Measurements from ENCODE around the gene ZBED4. TPM values are rescaled to one million over a fixed set of nuclear protein-coding genes. Genes with fewer than 3 reads are reported as not detected.

The ZBED4 gene
- total RNA-seq, 1 experiment from 2014 or later: 5.8 TPM

DNA sequence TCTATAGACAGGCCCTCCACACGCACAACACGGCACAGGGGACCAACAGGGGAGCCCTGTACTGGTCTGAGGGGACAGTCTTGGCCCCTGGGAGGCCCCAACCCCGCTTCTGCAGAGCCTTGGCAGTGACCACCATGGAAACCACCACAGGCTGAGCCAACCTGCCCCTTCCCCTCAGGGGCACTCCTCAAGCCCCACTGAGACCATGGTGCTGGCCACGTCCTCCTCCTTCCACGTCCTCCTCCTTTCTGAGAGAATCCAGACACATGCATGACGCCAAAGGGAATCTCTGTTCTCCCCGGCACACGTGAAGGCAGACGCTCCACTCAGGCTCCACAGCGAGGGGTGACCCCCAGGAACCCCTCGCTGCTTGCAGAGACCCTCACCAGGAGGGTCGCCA is 28.7 kb upstream of the ZBED4 start:
- Histone ChIP-seq H3K36me3 (peaks cover 61% of the 10 kb centered on the region), H3K4me3 (peak overlapping the region; percentile 84; the same call in 1 of the 2 replicates), H3K9me3 (no peaks in the 10 kb centered on the region), H3K27me3 (no peaks in the 10 kb centered on the region)
- DNase-seq: no peak

DNA sequence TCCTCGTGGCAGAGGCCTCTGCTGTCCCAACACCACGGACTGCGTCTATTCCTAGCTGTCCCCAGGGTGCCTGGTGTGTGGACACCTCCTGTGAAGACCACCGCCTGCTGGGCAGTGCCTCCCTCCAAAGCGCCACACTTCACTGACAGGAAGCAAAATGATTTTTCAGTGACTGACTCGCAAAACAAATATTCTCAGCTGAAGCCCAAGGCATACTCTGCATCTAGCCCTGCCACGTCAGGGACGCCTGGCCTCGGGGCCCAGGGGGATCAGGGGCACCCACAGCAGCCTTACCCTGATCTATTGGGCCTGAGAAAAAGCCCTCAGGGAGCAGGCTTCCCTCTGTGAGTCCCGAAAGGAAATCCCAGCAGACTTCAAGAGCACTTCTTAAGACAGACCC is 28.2 kb upstream of the ZBED4 start:
- Histone ChIP-seq H3K36me3 (peaks cover 57% of the 10 kb centered on the region), H3K4me3 (peak overlapping the region; percentile 84), H3K27me3 (no peaks in the 10 kb centered on the region), H3K9me3 (no peaks in the 10 kb centered on the region)
- no peak for DNase-seq

GRCh38 chr22:49825944-49826602 is 27.6 kb upstream of the ZBED4 start:
- peak; percentile 27 for DNase-seq
- Histone ChIP-seq H3K27me3 (no peaks in the 10 kb centered on the region), H3K9me3 (0 out of 2 replicates have a peak, but pooled peaks cover 2% of the 10 kb centered on the region), H3K36me3 (peaks cover 51% of the 10 kb centered on the region), H3K4me3 (peak overlapping the region; percentile 84)

- peak; percentile 28 for DNase-seq
- Histone ChIP-seq H3K4me3 (peak overlapping the region; percentile 84), H3K36me3 (peaks cover 45% of the 10 kb centered on the region), H3K27me3 (no peaks in the 10 kb centered on the region), H3K9me3 (peaks cover 2% of the 10 kb centered on the region; the same call in 1 of the 2 replicates)
These were observed 26.9 kb upstream of the ZBED4 start for GRCh38 chr22:49826603-49827270.

GRCh38 chr22:49827271-49827852 is 26.3 kb upstream of the ZBED4 start:
- peaks cover 38% of the 10 kb centered on the region for H3K36me3 ChIP-seq
- no peak for DNase-seq

DNA sequence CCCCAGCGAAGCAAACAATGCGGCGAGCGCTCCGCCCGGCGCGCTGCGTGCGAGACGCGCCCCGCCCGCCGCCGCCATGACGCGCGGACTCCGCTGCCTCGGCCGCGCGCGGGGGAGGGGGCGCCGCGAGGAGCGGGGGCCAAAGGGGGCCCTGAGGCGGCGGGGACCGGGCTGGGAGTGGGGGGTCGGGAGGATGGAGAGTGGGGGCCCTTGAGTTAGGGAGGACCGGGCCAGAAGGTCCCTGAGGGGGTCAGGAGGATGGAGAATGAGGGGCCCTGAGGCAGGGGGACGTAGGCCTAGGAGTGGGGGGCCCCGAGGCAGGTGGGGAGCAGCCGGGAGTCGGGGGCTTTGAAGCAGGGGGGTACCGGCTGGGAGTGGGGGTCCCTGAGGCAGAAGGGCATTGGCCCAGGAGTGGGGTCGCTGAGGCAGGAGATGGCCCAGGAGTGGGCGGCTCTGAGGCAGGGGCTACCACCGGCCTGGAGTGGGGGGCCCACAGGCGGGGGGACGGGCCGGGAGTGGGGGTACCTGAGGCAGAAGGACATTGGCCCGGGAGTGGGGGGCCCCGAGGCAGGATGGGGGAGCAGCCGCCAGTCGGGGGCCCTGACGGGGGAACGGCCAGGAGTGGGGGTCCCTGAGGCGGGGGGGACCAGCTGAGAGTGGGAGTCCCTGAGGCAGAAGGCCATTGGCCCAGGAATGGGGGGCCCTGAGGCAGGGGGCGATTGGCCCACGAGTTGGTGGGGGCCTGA is 25.6 kb upstream of the ZBED4 start, which contains the start of gene BRD1:
BRD1 (minus strand) TSS at position 21 of the 746 bp plus-strand sequence. CDS start 3,556 bp downstream, outside the sequence.
- H3K27me3 ChIP-seq: 0 out of 2 replicates have a peak, but pooled peaks cover 2% of the 10 kb centered on the region
- peaks cover 2% of the 10 kb centered on the region; the same call in 1 of the 2 replicates for H3K9me3 ChIP-seq
- peaks cover 32% of the 10 kb centered on the region for H3K36me3 ChIP-seq
- H3K4me3 ChIP-seq: peak within 1 kb of the TSS; percentile 84
- peak; percentile 64 for DNase-seq

More at GRCh38 chr22:49827271-49827852, 26.3 kb upstream of the ZBED4 start:
- Histone ChIP-seq H3K4me3 (peak overlapping the region; percentile 84), H3K9me3 (peaks cover 2% of the 10 kb centered on the region; the same call in 1 of the 2 replicates), H3K27me3 (no peaks in the 10 kb centered on the region)

DNA sequence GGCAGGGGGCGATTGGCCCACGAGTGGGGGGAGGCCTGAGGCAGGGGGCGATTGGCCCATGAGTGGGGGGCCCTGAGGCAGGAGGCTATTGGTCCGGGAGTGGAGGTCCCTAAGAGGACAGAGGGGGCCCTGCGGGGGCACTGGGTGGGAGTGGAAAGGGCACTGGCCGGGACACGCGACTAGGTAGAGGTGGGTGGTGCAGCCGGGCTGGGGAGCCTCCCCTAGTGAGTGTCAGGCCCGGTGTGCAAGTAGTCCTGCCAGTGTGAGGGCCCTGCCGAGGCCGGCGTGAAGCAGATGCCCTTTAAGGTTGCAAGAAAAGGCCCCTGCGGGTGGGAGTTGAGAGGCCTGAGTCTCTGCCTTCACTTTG is 25.1 kb upstream of the ZBED4 start:
- Histone ChIP-seq H3K4me3 (no peak overlapping the region), H3K9me3 (peaks cover 2% of the 10 kb centered on the region; the same call in 1 of the 2 replicates), H3K27me3 (0 out of 2 replicates have a peak, but pooled peaks cover 2% of the 10 kb centered on the region), H3K36me3 (peaks cover 26% of the 10 kb centered on the region)
- DNase-seq: no peak

DNA sequence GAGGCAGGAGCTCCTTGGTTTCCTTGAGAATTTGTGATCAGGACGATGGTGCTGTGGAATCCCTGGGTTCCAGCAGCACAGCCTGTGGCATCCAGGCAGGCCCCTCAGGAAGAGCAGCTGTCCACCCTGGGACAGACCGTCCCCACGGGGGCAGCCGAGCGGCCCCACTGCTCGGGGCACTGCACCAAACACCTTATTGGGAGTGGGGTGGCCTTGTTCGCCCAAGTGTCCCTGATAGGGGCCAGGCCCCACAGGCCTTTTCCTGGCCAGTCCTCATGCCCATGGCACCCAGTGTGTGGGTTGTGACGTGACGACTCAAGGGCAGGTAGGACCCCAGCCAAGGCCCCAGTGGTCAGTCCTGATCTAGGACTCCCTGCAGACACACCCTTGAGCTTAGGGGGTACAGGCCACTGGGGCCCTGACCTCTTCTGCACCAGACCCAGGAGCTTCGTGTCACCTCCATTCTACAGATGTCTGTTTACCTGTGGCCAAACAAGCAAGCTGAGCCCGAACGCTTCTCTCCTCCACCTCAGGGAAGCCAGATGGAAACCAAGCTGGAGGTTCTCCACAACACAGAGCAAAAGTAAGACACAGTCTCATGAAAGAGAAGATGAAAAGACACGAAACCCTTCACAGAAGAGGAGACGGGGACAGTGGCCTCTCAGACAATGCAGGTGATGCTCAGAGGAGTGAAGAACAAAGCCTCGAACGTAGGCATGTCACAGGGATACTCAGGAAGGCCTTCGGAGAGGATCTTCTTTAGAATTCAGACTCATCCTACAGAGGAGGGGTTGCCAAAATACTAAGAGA is 24.4 kb upstream of the ZBED4 start:
- no peak overlapping the region for H3K4me3 ChIP-seq
- peaks cover 20% of the 10 kb centered on the region for H3K36me3 ChIP-seq
- H3K9me3 ChIP-seq: peaks cover 2% of the 10 kb centered on the region; the same call in 1 of the 2 replicates
- no peak for DNase-seq
- H3K27me3 ChIP-seq: 0 out of 2 replicates have a peak, but pooled peaks cover 2% of the 10 kb centered on the region

- peaks cover 2% of the 10 kb centered on the region for H3K27me3 ChIP-seq
- DNase-seq: no peak
- no peak overlapping the region for H3K4me3 ChIP-seq
- no peaks in the 10 kb centered on the region for H3K36me3 ChIP-seq
- H3K9me3 ChIP-seq: peaks cover 2% of the 10 kb centered on the region; the same call in 1 of the 2 replicates
These were observed 20.2 kb upstream of the ZBED4 start for GRCh38 chr22:49833340-49834007.

- DNase-seq: no peak
- Histone ChIP-seq H3K36me3 (no peaks in the 10 kb centered on the region), H3K4me3 (no peak overlapping the region), H3K27me3 (no peaks in the 10 kb centered on the region; the same call in none of the 2 replicates), H3K9me3 (no peaks in the 10 kb centered on the region)
These were observed 14.6 kb upstream of the ZBED4 start for GRCh38 chr22:49838771-49839717.

GRCh38 chr22:49845241-49845640 is 8.4 kb upstream of the ZBED4 start:
- no peak overlapping the region for H3K4me3 ChIP-seq
- no peaks in the 10 kb centered on the region for H3K9me3 ChIP-seq
- no peaks in the 10 kb centered on the region for H3K36me3 ChIP-seq
- peaks cover 46% of the 10 kb centered on the region for H3K27me3 ChIP-seq
- no peak for DNase-seq

GRCh38 chr22:49845666-49846459 is 7.8 kb upstream of the ZBED4 start:
- DNase-seq: no peak
- Histone ChIP-seq H3K4me3 (no peak overlapping the region), H3K36me3 (no peaks in the 10 kb centered on the region), H3K27me3 (peaks cover 46% of the 10 kb centered on the region), H3K9me3 (no peaks in the 10 kb centered on the region)

GRCh38 chr22:49847751-49848689 is 5.6 kb upstream of the ZBED4 start:
- H3K27me3 ChIP-seq: peaks cover 46% of the 10 kb centered on the region
- no peaks in the 10 kb centered on the region for H3K9me3 ChIP-seq
- no peaks in the 10 kb centered on the region for H3K36me3 ChIP-seq
- no peak overlapping the region for H3K4me3 ChIP-seq
- DNase-seq: no peak
